Stimulated activated CD8-positive, alpha-beta memory T cell treated with anti-CD3 and anti-CD28 coated beads, Interleukin-2, amount 100 ng/mL, for 1 hour (primary cell): ENCODE data around the gene IQCH.

Source experiments
- DNase-seq, 2 donors: peaks; one replicate each; pipeline ENCODE4 v3.0.0-alpha.2; 2020; ENCODE audit warnings: low read depth in 2 of 2

IQCH gene

DNA sequence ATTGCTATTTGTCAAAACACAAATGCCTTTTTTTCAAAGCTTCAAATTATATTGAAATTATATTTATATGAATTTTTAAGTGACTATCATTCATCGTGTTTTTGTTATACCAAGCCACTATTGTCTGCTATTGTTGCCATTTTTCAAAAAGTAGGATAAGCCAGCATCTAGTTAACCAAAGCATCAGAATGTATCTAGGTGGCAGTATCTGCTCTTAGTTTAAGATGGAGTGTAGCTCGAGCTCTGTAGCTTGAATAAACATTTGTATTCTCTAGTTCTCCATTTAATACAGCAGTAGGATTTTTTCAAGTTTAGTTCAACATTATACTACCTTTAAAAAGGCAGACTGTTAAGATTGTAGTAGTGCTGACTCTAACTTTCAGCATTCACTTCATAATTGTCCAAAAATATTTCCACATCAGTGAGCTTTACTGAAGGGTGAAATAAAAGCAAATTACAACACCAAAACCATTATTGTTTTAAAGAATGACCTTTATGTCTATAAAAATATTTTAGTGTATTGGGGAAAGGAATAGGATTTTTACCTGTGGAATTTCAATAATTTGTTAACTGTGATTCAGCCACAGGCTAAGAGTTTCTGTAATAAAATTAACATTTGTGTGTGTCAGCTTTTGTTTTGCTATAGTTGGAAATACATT lies 246.7 kb downstream of the IQCH start:
- no peak for DNase-seq

DNA sequence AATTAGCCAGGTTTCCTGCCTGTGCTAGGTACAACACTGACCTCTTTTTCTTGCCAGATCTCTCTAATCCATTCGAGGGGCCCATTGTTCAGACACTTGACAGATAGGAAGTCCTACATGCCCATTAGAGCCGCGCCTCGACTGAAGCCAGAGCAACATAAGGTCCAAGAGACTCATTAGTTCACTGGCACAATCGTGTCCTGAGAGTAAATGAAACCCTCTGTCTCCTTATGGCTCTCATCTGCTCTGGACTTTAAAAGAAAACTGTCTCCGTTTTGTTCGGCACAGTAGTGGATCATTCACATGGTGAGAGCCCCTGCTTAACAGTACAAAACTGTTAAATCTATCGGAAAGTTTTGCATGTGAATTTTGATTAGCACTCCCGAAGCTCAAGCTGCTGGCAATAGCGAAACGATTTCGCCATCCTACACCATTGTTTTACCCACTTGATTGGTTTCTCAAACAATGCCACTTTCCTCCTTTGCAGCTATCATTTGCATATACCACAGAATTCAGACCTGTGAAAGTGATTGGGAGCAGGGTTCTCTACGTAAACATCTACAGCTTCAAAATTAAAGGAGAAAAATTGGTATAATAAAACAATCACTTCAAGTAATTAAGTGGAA lies 247.4 kb downstream of the IQCH start:
- DNase-seq = no peak

DNA sequence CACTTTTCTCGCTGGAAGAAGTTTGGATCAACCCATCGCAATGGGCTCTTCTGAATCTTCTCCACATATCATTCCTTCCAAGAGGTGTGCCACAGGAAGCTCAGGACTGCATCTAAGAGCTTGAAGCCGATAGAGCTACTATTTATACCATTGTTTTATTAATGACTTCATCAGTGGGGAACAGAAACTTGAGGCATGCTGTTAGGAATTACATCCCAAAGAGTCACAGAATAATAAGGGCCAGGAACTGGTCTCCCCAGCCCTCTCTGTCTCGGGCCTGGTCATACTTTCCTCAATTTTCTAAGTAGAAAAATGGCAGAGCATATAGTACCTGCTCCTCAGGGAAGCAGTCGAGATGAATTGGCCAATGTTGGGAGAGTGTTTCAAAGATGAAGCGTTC lies 249.5 kb downstream of the IQCH start:
- DNase-seq = no peak

DNA sequence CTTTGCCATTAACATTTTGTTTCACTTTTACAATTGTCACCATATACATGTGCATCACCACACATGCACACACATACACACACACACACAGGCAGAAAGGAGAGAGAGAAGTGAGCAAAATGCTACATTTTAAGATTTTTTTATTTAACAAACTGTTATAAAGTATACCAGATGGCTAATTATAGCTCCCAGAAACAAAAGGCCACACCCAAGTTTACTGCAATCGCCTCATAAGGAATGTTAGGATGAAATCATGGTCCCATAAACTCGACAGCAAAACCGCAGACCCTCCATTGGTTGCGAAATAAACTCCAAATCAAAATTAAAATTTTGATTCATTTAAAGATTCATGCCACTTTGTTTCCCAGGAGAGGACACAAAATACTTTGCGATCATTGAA lies 250.2 kb downstream of the IQCH start:
- no peak for DNase-seq

DNA sequence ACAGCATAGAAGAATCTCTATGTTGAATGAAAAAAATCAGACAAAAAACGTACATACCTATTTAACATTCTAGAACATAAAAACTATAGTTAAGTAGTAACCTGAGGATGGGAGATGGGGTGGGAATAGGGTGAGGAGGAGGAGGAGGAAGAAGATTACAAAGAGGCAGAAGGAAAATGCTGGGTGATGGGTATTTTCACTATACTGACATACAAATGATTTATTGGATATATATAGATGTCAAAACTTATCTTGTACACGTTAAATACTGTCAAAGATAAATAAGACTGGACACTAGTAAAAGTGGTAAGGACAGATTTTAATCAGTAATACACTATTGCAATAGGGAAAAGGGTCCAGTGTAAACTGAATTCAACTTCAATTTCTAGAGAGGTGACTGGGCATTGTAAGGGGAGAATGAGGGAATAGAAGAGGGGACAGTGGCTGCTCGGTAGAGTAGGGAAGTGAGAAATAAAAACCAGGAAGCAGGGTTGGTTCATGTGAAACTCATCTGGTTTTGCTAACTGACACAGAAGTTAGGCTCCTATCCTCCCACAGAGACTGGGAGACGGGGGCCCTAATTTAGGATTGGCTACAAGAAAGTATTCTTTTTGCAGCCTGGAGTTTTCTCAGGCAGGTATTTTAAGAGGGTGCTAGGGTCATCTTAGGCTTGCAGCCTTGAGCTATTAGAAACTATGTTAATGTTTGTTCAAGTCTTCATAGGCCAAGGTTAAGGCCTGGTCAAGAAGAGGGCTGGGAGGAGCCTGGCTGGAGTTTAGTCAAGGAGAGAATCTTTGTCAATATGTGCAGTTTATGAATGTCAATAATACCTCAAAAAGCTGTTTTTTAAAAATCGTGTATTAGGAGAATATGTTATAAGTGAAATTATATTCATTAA lies 251.3 kb downstream of the IQCH start:
- DNase-seq = no peak

DNA sequence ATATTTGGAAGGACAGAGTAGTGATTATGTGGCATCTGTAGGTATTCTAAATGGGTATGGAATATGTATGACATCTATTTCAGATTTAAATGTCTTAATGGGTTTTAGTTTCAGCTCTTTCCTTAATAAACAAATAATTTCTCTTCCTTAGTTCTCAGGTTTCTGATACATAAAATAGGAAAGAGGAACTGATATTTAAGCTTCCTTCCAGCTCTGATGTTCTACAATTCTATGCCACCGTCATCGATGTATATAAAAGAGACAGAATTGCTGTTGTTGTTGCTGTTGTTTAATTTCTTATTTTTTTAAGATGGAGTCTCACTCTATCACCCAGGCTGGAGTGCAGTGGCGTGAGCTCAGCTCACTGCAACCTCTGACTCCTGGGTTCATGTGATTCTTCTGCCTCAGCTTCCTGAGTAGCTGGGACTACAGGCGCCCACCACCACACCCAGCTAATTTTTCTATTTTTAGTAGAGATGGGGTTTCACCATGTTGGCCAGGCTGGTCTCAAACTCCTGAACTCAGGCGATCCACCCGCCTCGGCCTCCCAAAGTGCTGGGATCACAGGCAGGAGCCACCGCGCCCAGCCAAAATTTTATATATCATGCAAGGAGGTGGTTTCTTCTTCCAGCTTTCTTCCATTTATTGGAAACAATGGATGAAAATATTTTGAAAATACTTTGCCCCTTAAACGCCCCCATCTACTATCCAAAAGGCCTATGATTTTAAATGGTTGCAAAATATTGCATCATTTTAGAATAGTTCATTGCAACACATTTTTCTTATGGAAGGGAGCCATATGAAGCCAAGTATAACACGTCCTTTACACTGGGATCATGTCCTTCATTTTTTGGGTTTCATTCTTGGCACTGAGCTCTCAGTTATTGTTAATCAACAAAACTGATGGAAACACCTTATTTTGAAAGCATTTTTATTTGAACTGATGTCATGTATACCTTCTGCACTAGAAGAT lies 252.5 kb downstream of the IQCH start:
- no peak for DNase-seq

DNA sequence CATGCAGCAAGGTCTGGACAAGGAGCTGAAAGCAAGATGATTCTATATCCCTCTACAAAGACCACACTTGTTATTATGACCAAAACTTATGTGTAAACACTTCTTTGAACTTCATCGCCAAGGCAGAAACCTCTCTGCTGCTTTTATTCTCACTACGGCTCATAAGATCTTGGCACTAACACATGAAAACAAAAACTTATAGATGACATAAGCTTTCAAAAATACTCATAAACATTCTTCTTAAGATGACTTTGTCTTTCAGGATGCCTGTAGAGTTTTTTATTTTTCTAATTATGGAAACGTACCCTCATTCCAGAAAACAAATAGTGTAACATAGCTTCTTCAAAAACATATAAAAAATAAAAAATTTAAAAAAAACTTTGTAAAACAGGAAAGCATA lies 253.8 kb downstream of the IQCH start:
- no peak for DNase-seq

DNA sequence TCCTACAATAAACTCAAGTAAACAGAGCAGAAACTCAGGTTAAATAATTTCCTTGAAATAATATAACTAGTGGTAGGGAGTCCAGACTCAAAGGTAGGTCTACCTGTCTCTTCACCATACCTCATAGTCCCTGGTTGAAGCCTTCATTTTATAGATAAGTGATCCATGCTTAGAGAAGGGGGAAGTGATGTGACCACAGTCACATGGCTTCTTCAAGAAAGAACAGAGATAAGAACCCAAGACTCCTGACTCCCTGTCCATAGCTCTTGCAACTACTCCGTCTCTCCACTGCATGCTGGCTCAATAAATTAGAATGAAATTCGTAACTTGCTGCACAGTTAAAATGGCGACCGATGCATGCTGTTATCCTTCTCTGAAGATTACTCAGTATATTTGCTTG lies 255.3 kb downstream of the IQCH start:
- no peak for DNase-seq

DNA sequence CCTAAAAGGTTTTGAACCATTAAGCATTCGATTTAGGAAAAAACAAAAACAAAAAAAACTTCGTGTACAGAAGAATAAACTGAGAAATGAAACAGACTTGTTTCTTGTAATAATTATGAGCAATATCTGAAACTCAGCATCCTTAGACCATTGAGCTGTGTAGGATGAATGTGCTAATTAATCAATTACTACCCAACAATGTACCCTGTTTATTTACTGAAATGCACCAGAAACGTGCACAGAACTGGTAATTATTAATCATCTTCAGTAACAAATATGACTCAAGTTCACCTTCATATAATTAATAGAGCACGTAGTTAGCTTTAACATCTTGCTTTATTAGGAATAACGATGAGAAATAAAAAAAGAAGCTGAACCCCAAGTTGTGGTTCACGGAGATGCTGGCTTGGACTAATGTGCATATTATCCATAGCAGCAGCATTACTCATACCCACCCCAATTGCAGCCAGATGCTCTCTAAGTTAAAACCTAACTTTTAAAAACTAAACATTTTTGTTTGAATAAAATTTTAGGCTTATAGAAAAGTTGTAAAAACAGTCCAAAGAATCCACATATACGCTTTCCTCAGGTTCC lies 256.1 kb downstream of the IQCH start:
- no peak for DNase-seq

DNA sequence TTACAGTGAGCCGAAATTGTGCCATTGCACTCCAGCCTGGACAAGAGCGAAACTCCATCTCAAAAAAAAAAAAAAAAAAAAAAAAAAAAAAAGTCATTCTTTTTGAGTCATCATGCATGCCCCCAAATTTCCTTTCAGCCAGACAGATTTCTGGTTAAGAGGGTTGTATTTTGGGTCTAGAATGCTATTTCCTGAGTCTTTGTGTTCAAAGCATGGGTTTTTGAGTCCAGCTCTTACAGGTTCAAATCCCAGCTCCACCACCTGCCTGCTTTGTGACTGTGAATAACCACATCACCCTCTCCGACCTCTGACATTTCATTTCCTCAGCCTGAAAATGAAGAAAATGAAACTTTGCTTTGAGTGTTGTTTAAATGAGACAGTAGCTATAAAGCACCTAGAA lies 257.0 kb downstream of the IQCH start:
- no peak for DNase-seq

DNA sequence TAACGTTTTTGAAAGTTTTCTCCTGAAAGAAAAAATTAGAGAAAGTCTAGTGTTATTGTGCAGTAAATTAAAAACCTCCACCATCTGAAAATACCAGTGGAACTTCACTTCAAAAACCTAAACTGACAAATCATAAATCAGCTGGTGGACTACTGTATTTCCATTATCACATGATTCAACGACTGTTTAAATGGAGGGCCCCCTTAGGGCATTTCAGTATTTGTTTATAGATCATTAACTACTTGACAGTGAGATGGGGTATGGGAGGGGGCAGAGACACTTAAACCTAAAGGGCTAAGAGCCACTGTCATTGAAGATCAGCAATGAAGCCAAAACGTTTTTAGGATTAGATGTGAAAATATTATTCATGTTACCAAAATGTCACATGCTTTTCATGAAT lies 257.6 kb downstream of the IQCH start:
- no peak for DNase-seq

DNA sequence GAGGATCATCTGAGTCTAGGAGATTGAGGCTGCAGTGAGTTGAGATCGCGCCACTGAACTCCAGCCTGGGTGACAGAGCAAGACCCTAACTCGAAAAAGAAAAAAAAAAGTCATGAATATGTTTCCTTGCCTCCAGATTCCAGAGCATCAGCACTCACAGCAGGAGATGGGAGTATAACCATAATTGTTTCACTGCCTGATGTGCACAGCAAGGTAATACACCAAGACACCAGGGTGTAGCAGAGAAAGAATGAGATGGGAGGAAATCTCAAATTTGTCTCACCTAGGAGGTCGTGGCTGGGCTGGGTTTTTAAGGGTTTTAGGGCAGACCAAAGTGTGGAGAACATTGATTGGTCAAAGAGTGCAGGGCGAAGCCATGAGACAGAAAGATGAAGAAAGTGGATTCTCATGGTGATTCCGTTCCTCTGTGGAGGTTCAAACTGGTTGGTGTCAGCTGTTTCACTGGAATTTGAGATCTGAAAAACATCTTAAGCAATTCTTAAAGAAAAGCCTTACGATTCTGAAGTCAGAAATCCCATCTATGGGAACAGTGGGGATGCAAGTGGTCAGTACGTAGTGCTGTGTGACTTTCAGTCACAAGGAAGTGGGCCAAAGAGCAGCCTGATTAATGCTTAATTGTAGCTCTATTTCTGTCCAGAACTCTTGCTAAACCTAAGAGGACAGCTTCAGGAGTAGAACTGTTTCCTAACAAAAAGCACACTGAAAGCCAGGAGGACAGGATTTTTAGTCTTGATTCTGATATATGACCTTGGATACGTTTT lies 258.5 kb downstream of the IQCH start:
- DNase-seq = no peak

DNA sequence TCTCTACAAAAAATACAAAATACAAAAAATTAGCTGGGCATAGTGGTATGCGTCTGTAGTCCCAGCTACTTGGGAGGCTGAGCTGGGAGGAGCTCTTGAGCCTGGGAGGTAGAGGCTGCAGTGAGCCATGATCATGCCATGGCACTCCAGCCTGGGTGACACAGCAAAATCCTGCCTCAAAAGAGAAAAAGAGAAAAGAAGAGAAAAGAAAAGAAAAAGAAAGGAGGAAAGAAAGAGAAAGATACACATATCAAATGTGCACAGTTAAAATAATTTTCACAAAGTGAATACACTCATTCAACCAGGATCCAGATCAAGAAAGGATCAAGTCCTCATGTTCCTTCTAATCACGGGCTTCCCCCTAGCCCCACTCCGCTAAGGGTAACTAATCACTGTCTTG lies 260.5 kb downstream of the IQCH start:
- DNase-seq = no peak

DNA sequence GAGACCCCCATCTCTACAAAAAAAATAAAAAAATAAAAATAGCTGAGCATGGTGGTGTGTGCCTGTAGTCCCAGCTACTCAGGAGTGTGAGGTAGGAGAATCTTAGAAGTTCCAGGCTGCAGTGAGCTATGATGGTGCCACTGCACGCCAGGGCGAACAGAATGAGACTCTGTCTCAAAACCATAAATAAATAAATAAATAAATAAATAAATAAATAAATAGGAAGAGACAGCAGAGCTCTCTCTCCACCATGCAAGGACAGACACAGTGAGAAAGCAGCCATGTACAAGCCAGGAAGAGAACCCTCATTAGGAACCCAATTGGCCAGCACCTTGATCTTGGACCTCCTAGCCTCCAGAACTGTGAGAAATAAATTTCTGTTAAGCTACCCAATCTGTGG lies 261.0 kb downstream of the IQCH start:
- no peak for DNase-seq

DNA sequence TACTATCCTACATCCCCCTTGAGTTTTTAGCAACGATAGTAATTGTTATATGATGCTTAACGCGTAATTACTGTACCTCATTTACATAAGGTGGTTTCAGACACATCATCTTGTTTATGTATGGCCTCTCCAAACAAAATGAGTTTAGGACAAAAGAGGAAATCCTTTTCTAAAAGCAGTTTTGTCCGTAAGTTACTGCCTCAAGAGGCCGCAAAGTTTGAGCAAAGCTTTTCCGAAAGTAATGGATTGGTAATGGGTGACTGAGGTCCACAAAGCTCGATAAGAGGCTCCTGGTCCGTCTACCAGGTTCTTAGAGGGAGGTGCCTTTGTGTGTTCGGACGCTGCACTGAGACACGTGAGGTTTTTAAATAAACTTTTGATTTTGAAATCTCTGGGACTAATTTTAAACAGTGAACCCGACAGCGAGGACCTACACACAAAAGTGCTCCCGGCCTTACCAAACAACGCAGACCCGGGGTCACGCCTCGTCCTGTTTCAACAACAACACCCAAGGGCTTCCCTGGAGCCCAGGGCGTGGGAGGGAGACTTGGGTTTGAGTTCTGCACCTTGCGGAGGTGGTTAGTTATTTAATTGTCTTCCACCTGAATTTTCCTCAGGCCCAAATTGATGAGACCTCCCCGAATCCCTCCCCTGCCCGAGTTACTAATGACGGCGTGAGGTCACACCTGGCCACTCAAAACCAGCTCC lies 265.9 kb downstream of the IQCH start:
- no peak for DNase-seq

DNA sequence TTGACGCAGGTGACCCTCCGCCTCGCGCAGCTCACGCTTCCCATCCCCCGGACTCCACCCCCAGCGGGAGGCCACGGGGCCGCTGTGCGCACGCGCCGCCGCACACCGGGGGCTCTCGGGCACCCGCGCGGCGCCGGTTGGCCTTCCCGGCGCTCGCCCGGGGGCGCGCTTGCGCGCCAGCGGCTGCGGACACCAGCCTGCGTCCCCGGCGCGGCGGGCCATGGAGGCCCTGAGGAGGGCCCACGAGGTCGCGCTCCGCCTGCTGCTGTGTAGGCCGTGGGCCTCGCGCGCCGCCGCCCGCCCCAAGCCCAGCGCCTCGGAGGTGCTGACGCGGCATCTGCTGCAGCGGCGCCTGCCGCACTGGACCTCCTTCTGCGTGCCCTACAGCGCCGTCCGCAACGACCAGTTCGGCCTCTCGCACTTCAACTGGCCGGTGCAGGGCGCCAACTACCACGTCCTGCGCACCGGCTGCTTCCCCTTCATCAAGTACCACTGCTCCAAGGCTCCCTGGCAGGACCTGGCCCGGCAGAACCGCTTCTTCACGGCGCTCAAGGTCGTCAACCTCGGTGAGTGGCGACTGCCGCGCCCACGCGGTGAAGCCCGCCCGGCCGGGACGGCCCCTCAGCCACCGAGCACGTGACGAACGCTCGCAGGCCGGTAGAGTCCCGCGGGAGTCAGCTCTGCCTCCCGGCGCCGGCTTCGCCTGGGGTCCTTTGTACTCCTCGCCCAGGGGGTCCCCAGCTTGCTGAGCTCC lies 266.6 kb downstream of the IQCH start, which contains the start of gene C15orf61:
TSS of gene C15orf61 (plus strand) at position 103 of the 754 bp plus-strand sequence. CDS start at position 221, 118 bp downstream.
- peak; percentile 66 to 69 for DNase-seq

DNA sequence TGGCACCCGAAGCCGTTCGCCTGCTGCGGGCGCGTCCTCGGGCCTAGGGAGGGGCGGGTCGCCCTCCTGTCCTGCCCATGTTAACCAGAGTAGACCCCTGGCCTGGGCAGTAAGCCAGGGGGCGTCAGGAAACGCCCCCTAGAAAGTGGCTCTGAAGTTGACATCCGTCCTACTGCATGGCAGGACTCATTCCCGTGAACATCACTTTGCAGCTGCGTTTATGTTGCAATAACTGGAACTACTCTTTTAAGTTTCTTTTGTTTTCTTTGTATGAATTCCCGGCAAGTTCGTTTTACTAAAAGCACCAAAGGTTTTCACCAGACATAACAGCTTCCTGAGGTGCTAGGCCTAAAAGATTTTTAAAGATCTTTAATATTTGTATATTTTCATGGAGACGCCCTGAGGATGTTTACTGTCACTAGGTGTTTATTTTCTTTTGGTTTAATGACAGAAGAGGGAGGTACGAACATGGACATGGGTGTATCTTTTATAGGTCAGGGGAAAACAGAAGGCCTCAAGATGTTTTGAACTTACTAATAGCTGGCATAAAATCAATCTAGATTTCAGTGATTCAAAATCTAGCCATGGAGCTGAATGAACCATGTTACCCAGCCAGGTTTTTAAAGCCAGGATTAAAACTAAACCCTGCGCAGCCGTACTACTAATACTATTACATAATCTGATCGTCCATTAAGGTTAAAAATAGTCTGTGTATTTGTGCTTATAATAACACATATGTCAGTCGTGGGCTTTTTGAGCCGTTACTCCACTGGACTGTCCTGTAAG lies 267.4 kb downstream of the IQCH start:
- no peak for DNase-seq

DNA sequence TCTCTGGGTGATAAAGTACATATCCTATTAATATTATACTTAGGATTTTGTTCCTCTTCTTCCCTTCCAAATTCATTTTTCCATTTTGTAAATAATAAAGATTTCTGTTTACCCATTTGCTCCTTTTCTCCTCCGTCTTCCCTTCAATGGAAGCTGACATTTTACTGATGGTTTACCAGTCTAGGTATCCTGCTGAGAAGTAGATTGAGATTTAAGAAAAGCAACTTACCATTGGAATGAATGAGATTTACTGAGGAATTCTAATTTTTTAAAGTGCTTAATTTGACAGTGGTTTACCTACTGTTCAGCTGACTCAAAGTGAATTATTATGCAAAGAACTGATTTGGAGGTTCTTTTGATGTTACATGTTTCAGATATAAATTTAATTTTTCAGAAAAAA lies 268.7 kb downstream of the IQCH start:
- DNase-seq = no peak
